HepG2 (cell line): ENCODE data around the gene MT1G. TPM values are rescaled to one million over a fixed set of nuclear protein-coding genes. Genes with fewer than 3 reads are reported as not detected.

ENCODE experiments used
- AKAP8 ChIP-seq: sonication (generic); formaldehyde crosslinking; IDR thresholded peaks from 2 replicates; pipeline ENCODE4 v1.5.1; 2020; ENCODE audit warnings: mild to moderate bottlenecking, missing genetic modification reagents
- ARID4A ChIP-seq: sonication (generic); formaldehyde crosslinking; IDR thresholded peaks from 2 replicates; pipeline ENCODE4 v1.5.0; 2020; ENCODE audit warnings: mild to moderate bottlenecking, missing genetic modification reagents, borderline replicate concordance
- ATAD3A ChIP-seq: sonication (generic); formaldehyde crosslinking; IDR thresholded peaks from 2 replicates; pipeline ENCODE4 v1.4.0; 2020; ENCODE audit warnings: missing genetic modification reagents
- BATF2 ChIP-seq: sonication (generic); formaldehyde crosslinking; IDR thresholded peaks from 2 replicates; pipeline ENCODE4 v1.8.0; 2022; ENCODE audit warnings: mild to moderate bottlenecking, missing genetic modification reagents, moderate library complexity
- FOSL1 ChIP-seq: sonication (generic); formaldehyde crosslinking; IDR thresholded peaks from 2 replicates; pipeline ENCODE4 v1.9.0; 2021; ENCODE audit warnings: missing genetic modification reagents, borderline replicate concordance
- HNRNPL ChIP-seq: fragments of 200-400 bp; formaldehyde crosslinking; IDR thresholded peaks from 2 replicates; pipeline ENCODE4 v1.6.1; 2017; ENCODE audit warnings: mild to moderate bottlenecking, low read depth, low read length
- HOXA7 ChIP-seq: sonication (generic); formaldehyde crosslinking; IDR thresholded peaks from 2 replicates; pipeline ENCODE4 v1.8.1; 2022; ENCODE audit warnings: mild to moderate bottlenecking, missing genetic modification reagents, moderate library complexity
- ISL2 ChIP-seq: sonication (generic); formaldehyde crosslinking; IDR thresholded peaks from 2 replicates; pipeline ENCODE4 v1.5.0; 2020; ENCODE audit warnings: missing genetic modification reagents
- KDM2A ChIP-seq: sonication (generic); formaldehyde crosslinking; IDR thresholded peaks from 2 replicates; pipeline ENCODE4 v1.4.0; 2020; ENCODE audit warnings: low read depth, missing genetic modification reagents, borderline replicate concordance
- NFE2L2 ChIP-seq: fragments of 150-350 bp; IDR thresholded peaks from 2 replicates; pipeline ENCODE4 v1.6.1; 2014; ENCODE audit warnings: low read length
- RAD51 ChIP-seq: fragments of 450-650 bp; IDR thresholded peaks from 2 replicates; pipeline ENCODE4 v1.6.1; 2016; ENCODE audit warnings: borderline replicate concordance
- RBM22 ChIP-seq: fragments of 200-400 bp; formaldehyde crosslinking; optimal IDR thresholded peaks from 2 replicates; pipeline ENCODE3; 2017; ENCODE audit warnings: mild to moderate bottlenecking, low read length, moderate library complexity
- SKI ChIP-seq: fragments of 450-650 bp; IDR thresholded peaks from one replicate; pipeline ENCODE4 v1.6.1; 2018; ENCODE audit warnings: mild to moderate bottlenecking; ENCODE audit not compliant: partially characterized antibody
- SMC3 ChIP-seq: IDR thresholded peaks from 2 replicates; pipeline ENCODE4 v1.6.1; 2011; ENCODE audit warnings: low read length, improper control_type of control experiment
- THAP11 ChIP-seq: IDR thresholded peaks from 2 replicates; pipeline ENCODE4 v1.6.1; 2016; ENCODE audit warnings: missing biosample characterization, missing genetic modification reagents
- ZBTB44 ChIP-seq: sonication (generic); formaldehyde crosslinking; IDR thresholded peaks from 2 replicates; pipeline ENCODE4 v1.4.0; 2020; ENCODE audit warnings: missing genetic modification reagents
- ZC3H4 ChIP-seq: sonication (generic); formaldehyde crosslinking; IDR thresholded peaks from 2 replicates; pipeline ENCODE4 v1.4.0; 2020; ENCODE audit warnings: missing genetic modification reagents, borderline replicate concordance
- ZMYM4 ChIP-seq: sonication (generic); formaldehyde crosslinking; IDR thresholded peaks from 2 replicates; pipeline ENCODE4 v1.8.1; 2023; ENCODE audit warnings: mild to moderate bottlenecking, missing genetic modification reagents
- ZNF432 ChIP-seq: sonication (generic); formaldehyde crosslinking; IDR thresholded peaks from 2 replicates; pipeline ENCODE4 v1.5.0; 2020; ENCODE audit warnings: missing genetic modification reagents, mild to moderate bottlenecking, borderline replicate concordance
- ZNF558 ChIP-seq: sonication (generic); formaldehyde crosslinking; IDR thresholded peaks from 2 replicates; pipeline ENCODE4 v1.9.0; 2022; ENCODE audit warnings: mild to moderate bottlenecking, missing genetic modification reagents, borderline replicate concordance
- ZNF674 ChIP-seq: sonication (generic); formaldehyde crosslinking; IDR thresholded peaks from 2 replicates; pipeline ENCODE4 v1.5.0; 2020; ENCODE audit warnings: low read depth, mild to moderate bottlenecking, missing genetic modification reagents
- ZSCAN22 ChIP-seq: sonication (generic); formaldehyde crosslinking; IDR thresholded peaks from 2 replicates; pipeline ENCODE4 v1.4.0; 2020; ENCODE audit warnings: mild to moderate bottlenecking, missing genetic modification reagents
- polyA plus RNA-seq, 8 experiments: library from polyadenylated mRNA; depleted of rRNA in 3 of 8; stranded (reverse) in 7 of 8; unstranded in 1 of 8; fragments of >200 nt; fragmentation: Illumina TruSeq in 4 of 8; extraction: Trizol in 4 of 8; gene quantifications; 2 replicates each; pipeline versions ENCODE4 v1.2.1 to v1.2.3, GENCODE V29; 2011 to 2016; ENCODE audit warnings: low read depth in 4 of 8, missing spikeins in 1 of 8, mixed read lengths in 1 of 8; ENCODE audit not compliant: insufficient read depth in 1 of 8
- total RNA-seq, 5 experiments: library from RNA; depleted of rRNA; stranded (reverse); fragments of >200 nt; fragmentation: Illumina TruSeq; extraction: Trizol; gene quantifications; 2 replicates each; pipeline ENCODE4 v1.2.3, GENCODE V29; 2016; ENCODE audit warnings: low read depth in 1 of 5
- TF ChIP-seq, protein P1 (sequence below): fragments of 450-650 bp; IDR thresholded peaks from 2 replicates; pipeline ENCODE4 v1.6.1; 2017

The MT1G gene
- total and polyA plus RNA-seq, 2 of the 13 experiments (the other 11 are each of a cell fraction or from before 2014, with no cell fraction given) = 3.6 to 377 TPM

DNA sequence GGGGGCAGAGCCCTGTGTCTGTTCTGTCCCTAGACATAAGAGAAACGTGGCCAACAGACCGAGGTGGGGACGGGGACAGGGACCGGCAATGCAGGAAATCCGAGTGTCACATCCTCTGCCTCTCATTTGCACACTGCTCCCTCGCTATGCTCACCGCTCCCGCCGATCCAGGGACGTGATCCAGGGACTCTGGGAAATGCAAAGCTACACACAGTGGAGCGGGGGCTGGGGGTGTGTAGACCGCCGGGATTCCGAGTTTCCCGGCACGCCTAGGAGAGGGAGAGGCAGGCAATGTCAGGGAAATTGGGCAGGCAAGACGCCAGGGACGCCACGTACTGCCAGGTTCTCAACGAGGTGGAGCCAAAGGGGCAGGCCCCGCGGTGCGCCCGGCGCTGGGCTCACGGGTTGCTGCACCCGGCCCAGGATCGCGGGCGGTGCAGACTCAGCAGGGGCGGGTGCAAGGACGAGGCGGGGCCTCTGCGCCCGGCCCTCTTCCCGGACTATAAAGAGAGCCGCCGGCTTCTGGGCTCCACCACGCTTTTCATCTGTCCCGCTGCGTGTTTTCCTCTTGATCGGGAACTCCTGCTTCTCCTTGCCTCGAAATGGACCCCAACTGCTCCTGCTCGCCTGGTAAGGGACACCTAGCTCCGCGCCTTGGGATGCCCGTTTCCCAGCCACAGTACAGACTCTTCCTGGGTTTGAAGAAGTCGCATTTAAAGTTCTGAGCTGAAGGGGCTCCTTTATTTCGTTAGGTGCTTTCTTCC, 14.3 kb upstream of the MT1G start, which contains the start of gene MT1X (continued):
- TF ChIP-seq ARID4A (CRISPR knock-in tag) = peak; percentile 63; the same call in 1 of the 2 replicates
- no peak for TF ChIP-seq SMC3
- TF ChIP-seq ZNF558 = peak; percentile 87; the same call in 1 of the 2 replicates
- no peak for TF ChIP-seq RBM22
- no peak for TF ChIP-seq HOXA7 (CRISPR knock-in tag)
- TF ChIP-seq ZNF432 (CRISPR knock-in tag) = 0 out of 2 replicates have a peak, but pooled peaks have one; percentile 59
- no peak for TF ChIP-seq ZC3H4
- TF ChIP-seq ZSCAN22 = no peak
- peak; percentile 33; the same call in 1 of the 2 replicates for TF ChIP-seq ISL2 (CRISPR knock-in tag)
- no peak for TF ChIP-seq ATAD3A (CRISPR knock-in tag)
- TF ChIP-seq RAD51 = no peak
- no peak for TF ChIP-seq SKI
- TF ChIP-seq ZBTB44 (CRISPR knock-in tag) = no peak
- TF ChIP-seq ZNF674 (CRISPR knock-in tag) = no peak
- TF ChIP-seq, protein P1, sequence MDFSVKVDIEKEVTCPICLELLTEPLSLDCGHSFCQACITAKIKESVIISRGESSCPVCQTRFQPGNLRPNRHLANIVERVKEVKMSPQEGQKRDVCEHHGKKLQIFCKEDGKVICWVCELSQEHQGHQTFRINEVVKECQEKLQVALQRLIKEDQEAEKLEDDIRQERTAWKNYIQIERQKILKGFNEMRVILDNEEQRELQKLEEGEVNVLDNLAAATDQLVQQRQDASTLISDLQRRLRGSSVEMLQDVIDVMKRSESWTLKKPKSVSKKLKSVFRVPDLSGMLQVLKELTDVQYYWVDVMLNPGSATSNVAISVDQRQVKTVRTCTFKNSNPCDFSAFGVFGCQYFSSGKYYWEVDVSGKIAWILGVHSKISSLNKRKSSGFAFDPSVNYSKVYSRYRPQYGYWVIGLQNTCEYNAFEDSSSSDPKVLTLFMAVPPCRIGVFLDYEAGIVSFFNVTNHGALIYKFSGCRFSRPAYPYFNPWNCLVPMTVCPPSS = no peak
- peak; percentile 88 for TF ChIP-seq ZMYM4 (CRISPR knock-in tag)
- peak; percentile 84; the same call in 1 of the 2 replicates for TF ChIP-seq AKAP8 (CRISPR knock-in tag)
- TF ChIP-seq HNRNPL = 0 out of 2 replicates have a peak, but pooled peaks have one; percentile 67
- TF ChIP-seq THAP11 (CRISPR knock-in tag) = peak; percentile 45; the same call in 1 of the 2 replicates
- TF ChIP-seq NFE2L2 = no peak
- TF ChIP-seq BATF2 (CRISPR knock-in tag) = 0 out of 2 replicates have a peak, but pooled peaks have one; percentile 51
- no peak for TF ChIP-seq FOSL1 (CRISPR knock-in tag)
- peak; percentile 87; the same call in 1 of the 2 replicates for TF ChIP-seq KDM2A (CRISPR knock-in tag)
